Ovary (tissue), 9 donors: ENCODE measurements around the gene MAN1C1. TPM values are rescaled to one million over a fixed set of nuclear protein-coding genes. Genes with fewer than 3 reads are reported as not detected.
"Not testable (repeated sequence)": the region's sequence is repeated elsewhere in the genome, so short reads cannot be mapped to it uniquely, and the experiment has no call there.

ENCODE experiments used
- DNase-seq, 5 donors: peaks; one replicate each; pipeline ENCODE4 v3.0.0-alpha.2; 2019 to 2020
- H3K27ac ChIP-seq, 2 donors: fragments of 200-600 bp; one replicate each; pipeline versions ENCODE4 v1.5.1 to v1.8.0; 2019 to 2022
- H3K27me3 ChIP-seq: fragments of 200-600 bp; one replicate; pipeline ENCODE4 v1.8.0; 2022
- H3K36me3 ChIP-seq: fragments of 200-600 bp; sonication (generic); one replicate; pipeline ENCODE4 v1.5.1; 2019
- H3K4me1 ChIP-seq: one replicate; pipeline ENCODE4 v1.8.1; 2013; ENCODE audit warnings: mild to moderate bottlenecking, moderate library complexity; ENCODE audit not compliant: insufficient read depth
- H3K4me3 ChIP-seq: fragments of 200-600 bp; sonication (generic); one replicate; pipeline ENCODE4 v1.5.1; 2017
- H3K9me3 ChIP-seq, 2 donors: fragments of 200-600 bp in 1 of 2; sonication (generic) in 1 of 2; one replicate each; pipeline versions ENCODE4 v1.5.1 to v1.8.1; 2013 to 2019; ENCODE audit warnings: mild to moderate bottlenecking in 1 of 2, moderate library complexity in 1 of 2
- CTCF ChIP-seq, 3 donors: fragments of 450-650 bp in 2 of 3; fragments of 200-600 bp in 1 of 3; IDR thresholded peaks; one replicate each; pipeline versions ENCODE4 v1.5.1 to v1.8.0; 2016 to 2022; ENCODE audit warnings: antibody characterized with exemption in 3 of 3, mild to moderate bottlenecking in 1 of 3
- EP300 ChIP-seq: sonication (generic); formaldehyde crosslinking; IDR thresholded peaks from one replicate; pipeline ENCODE4 v1.6.1; 2017; ENCODE audit warnings: antibody characterized with exemption
- POLR2A ChIP-seq: fragments of 450-650 bp; IDR thresholded peaks from one replicate; pipeline ENCODE4 v1.6.1; 2017; ENCODE audit warnings: antibody characterized with exemption, mild to moderate bottlenecking, moderate library complexity
- WGBS, 3 donors: extraction: QIAGEN DNeasy Blood & Tissue Kit in 1 of 3; methylation state at CpG; one replicate each; pipeline versions ENCODE4 v1.1.5 to v1.1.7; 2013 to 2017; 5-methylcytosine and 5-hydroxymethylcytosine counted together
- intact Hi-C, 4 donors: fragments of 100-400 bp; cut with DNase I; formaldehyde crosslinking; loops; one replicate each; pipeline versions ENCODE4 v1.11.0 to v1.15.1; 2022 to 2023
- polyA plus RNA-seq, 2 donors: library from polyadenylated mRNA; stranded (reverse); fragments of 200-250 nt in 1 of 2; fragments of 350-450 nt in 1 of 2; fragmentation: Illumina TruSeq in 1 of 2; extraction: RNeasy Lipid Tissue Mini Kit (QIAGEN cat#74804) in 1 of 2; gene quantifications; one replicate each; pipeline ENCODE4 v1.2.3, GENCODE V29; 2013 to 2014
- total RNA-seq, 7 donors: library from RNA; depleted of rRNA in 2 of 7; stranded (reverse); fragments of >200 nt in 2 of 7; fragmentation: NEBNext Ultra II Directional in 3 of 7; extraction: Animal tissue kit (Norgen Biotek cat#: 25700) in 3 of 7; gene quantifications; one replicate each; pipeline versions ENCODE4 v1.1.0 to v1.2.4, GENCODE V29; 2016 to 2023
- donor health status: DM: no; HTN: no; CAD: no; lungs with moderate emphysema.
- donor health status: DM: no; HTN: no; CAD: no.
- donor health status: Bipolar disorder and iron deficiency.
- donor health status: DM: yes; HTN: yes; CAD: no.
- donor health status: DM: no; HTN: no; CAD: no.
- donor health status: DM: yes; HTN: yes; CAD: no.

MAN1C1 gene
- total and polyA plus RNA-seq, 9 donors: 18.0 to 59.2 (median 33.1) TPM

GRCh38 chr1:25698252-25698651, 81.7 kb downstream of the MAN1C1 start:
- DNase-seq: no peak
- no peaks in the 10 kb centered on the region for H3K27me3 ChIP-seq
- H3K9me3 ChIP-seq: no peaks in the 10 kb centered on the region
- peaks cover 42% of the 10 kb centered on the region for H3K4me1 ChIP-seq
- 93 to 97% (median 93%) methylated on average over 10 of the region's 10 CpGs for WGBS, 3 donors
- TF ChIP-seq EP300 (no peak), CTCF (IDR thresholded peaks at IDR 0.05) (no peak), POLR2A (no peak)
- H3K4me3 ChIP-seq: no peak overlapping the region
- no peak overlapping the region for H3K27ac ChIP-seq
- H3K36me3 ChIP-seq: no peaks in the 10 kb centered on the region
- intact Hi-C loops: loop anchor here in 2 of 4 donors (5.0 to 10.0 kb wide), 2 partner anchors 44 to 97 kb away; no protein-coding TSS in a partner anchor

GRCh38 chr1:25699059-25699458, 82.5 kb downstream of the MAN1C1 start:
- WGBS, 3 donors: 96% methylated on average over 8 of the region's 8 CpGs
- H3K27me3 ChIP-seq, H3K4me3 ChIP-seq, H3K9me3 ChIP-seq, H3K36me3 ChIP-seq, DNase-seq: not testable (repeated sequence)
- Histone ChIP-seq H3K27ac (peak overlapping the region in 1 of 2 donors; percentile 69), H3K4me1 (peaks cover 37% of the 10 kb centered on the region)
- intact Hi-C loops: loop anchor here in 2 of 4 donors (5.0 to 10.0 kb wide), 2 partner anchors 43 to 96 kb away; no protein-coding TSS in a partner anchor

- no peaks in the 10 kb centered on the region for H3K27me3 ChIP-seq
- 38 to 45% (median 42%) methylated on average over 10 of the region's 10 CpGs for WGBS, 3 donors
- no peak for TF ChIP-seq CTCF (IDR thresholded peaks at IDR 0.05)
- TF ChIP-seq POLR2A: no peak
- TF ChIP-seq EP300: no peak
- no peaks in the 10 kb centered on the region for H3K9me3 ChIP-seq
- intact Hi-C loops: loop anchor here in 3 of 4 donors (5.0 to 10.0 kb wide), 3 partner anchors 43 to 95 kb away; partner anchors contain the start of gene MAN1C1 (in 1 of the 3)
- H3K4me1 ChIP-seq: peaks cover 38% of the 10 kb centered on the region
- DNase-seq: peak in 1 of 5 donors; percentile 22
- H3K36me3 ChIP-seq: no peaks in the 10 kb centered on the region
- H3K4me3 ChIP-seq: no peak overlapping the region
- H3K27ac ChIP-seq: peak overlapping the region; percentile 24 to 69
Observed at GRCh38 chr1:25699500-25700143, 83.0 kb downstream of the MAN1C1 start.

GRCh38 chr1:25700144-25700523, 83.5 kb downstream of the MAN1C1 start:
- 8 to 17% (median 14%) methylated on average over 3 of the region's 3 CpGs for WGBS, 3 donors
- Histone ChIP-seq H3K36me3 (no peaks in the 10 kb centered on the region), H3K27me3 (no peaks in the 10 kb centered on the region), H3K4me1 (peaks cover 37% of the 10 kb centered on the region), H3K4me3 (no peak overlapping the region), H3K27ac (peak overlapping the region in 1 of 2 donors; percentile 69), H3K9me3 (no peaks in the 10 kb centered on the region)
- TF ChIP-seq CTCF (IDR thresholded peaks at IDR 0.05) (no peak), EP300 (no peak), POLR2A (no peak)
- intact Hi-C loops: loop anchor here in 1 of 4 donors (5.0 to 10.0 kb wide), 2 partner anchors 42 to 85 kb away; partner anchors contain the start of gene MAN1C1
- DNase-seq: peak; percentile 60 to 80 (median 75)

- DNase-seq: no peak
- TF ChIP-seq CTCF (IDR thresholded peaks at IDR 0.05) (no peak), EP300 (no peak), POLR2A (no peak)
- Histone ChIP-seq H3K27me3 (no peaks in the 10 kb centered on the region), H3K27ac (peak overlapping the region in 1 of 2 donors; percentile 69), H3K4me3 (no peak overlapping the region), H3K36me3 (no peaks in the 10 kb centered on the region), H3K9me3 (no peaks in the 10 kb centered on the region), H3K4me1 (peaks cover 34% of the 10 kb centered on the region)
- intact Hi-C loops: loop anchor here in 1 of 4 donors (5.0 to 10.0 kb wide), 2 partner anchors 42 to 86 kb away; partner anchors contain the start of gene MAN1C1
- WGBS, 3 donors: 69 to 71% (median 70%) methylated on average over 7 of the region's 7 CpGs
Observed at GRCh38 chr1:25700626-25701025, 84.0 kb downstream of the MAN1C1 start.
